Measurements from ENCODE around the gene STK25. TPM values are rescaled to one million over a fixed set of nuclear protein-coding genes. Genes with fewer than 3 reads are reported as not detected.

STK25 gene
- total and polyA plus RNA-seq, 2 of the 8 experiments (the other 6 are each of a cell fraction or from before 2014, with no cell fraction given) = 159 to 546 TPM

- no peak overlapping the region for H2AK5ac ChIP-seq (ENCODE audit: low read depth, low read length)
- peaks cover 3 to 5% (median 4%) of the 10 kb centered on the region in 4 experiments for H3K4me1 ChIP-seq (replicated peaks in 1 of 4; ENCODE audit: control insufficient read depth in 3 of 4, insufficient read depth in 4 of 4, low read length in 3 of 4)
- no peak overlapping the region for H2BK15ac ChIP-seq (ENCODE audit: low read length)
- no peak overlapping the region for H2BK20ac ChIP-seq (ENCODE audit: low read length)
- H2BK120ac ChIP-seq (replicated peaks; ENCODE audit: low read depth, low read length) = no peak overlapping the region
- POLR2A ChIA-PET (ENCODE audit: partially characterized antibody) = interaction anchor here (0.7 kb wide), 1 partner anchor 174 kb away, joined by 3 read pairs; no protein-coding TSS in a partner anchor
- no peaks in the 10 kb centered on the region for H3K36me3 ChIP-seq (ENCODE audit: control insufficient read depth in 2 of 4, insufficient read depth in 4 of 4, low read length in 3 of 4)
- H2BK12ac ChIP-seq (ENCODE audit: low read depth, low read length) = no peak overlapping the region
- H3K23me2 ChIP-seq (ENCODE audit: low read depth, low read length) = peaks cover 5% of the 10 kb centered on the region; the same call in 1 of the 2 replicates
- no peak overlapping the region for H3K18ac ChIP-seq (ENCODE audit: extremely low read depth, low read length)
- H2BK5ac ChIP-seq (ENCODE audit: low read depth, low read length) = no peak overlapping the region
- H4K20me1 ChIP-seq (replicated peaks in 1 of 2; ENCODE audit: control insufficient read depth in 1 of 2, insufficient read depth in 2 of 2, low read length in 2 of 2) = no peaks in the 10 kb centered on the region
- H4K91ac ChIP-seq (replicated peaks; ENCODE audit: insufficient read length, low read length) = no peak overlapping the region
- H3K4ac ChIP-seq (replicated peaks; ENCODE audit: insufficient read length, low read depth, low read length) = no peak overlapping the region
- H3K4me2 ChIP-seq (ENCODE audit: insufficient read depth in 1 of 2, low read depth in 2 of 2, low read length in 2 of 2) = no peak overlapping the region
- H3K9ac ChIP-seq (replicated peaks in 1 of 4; ENCODE audit: extremely low read depth in 1 of 4, low read depth in 3 of 4, low read length in 3 of 4) = no peak overlapping the region
- H3K4me3 ChIP-seq (ENCODE audit: extremely low read depth in 1 of 4, insufficient read depth in 2 of 4, low read depth in 3 of 4, low read length in 4 of 4) = no peak overlapping the region
- H3K79me2 ChIP-seq (ENCODE audit: control insufficient read depth in 1 of 2, insufficient read depth in 2 of 2, low read length in 2 of 2) = no peaks in the 10 kb centered on the region
- CTCF ChIA-PET (ENCODE audit: partially characterized antibody) = interaction anchor here (0.9 to 1.3 kb wide), 2 partner anchors 22 to 343 kb away, joined by 3 to 4 read pairs; no protein-coding TSS in a partner anchor
- H3K27ac ChIP-seq (ENCODE audit: low read depth, low read length) = no peak overlapping the region
- no peak overlapping the region for H2AFZ ChIP-seq (ENCODE audit: low read length)
- no peak overlapping the region for H3K56ac ChIP-seq (replicated peaks; ENCODE audit: insufficient read length, low read depth, low read length)
- no peak overlapping the region for H4K8ac ChIP-seq (ENCODE audit: extremely low read depth, insufficient read depth, low read length)
- H3K27me3 ChIP-seq (replicated peaks in 1 of 4; ENCODE audit: control insufficient read depth in 3 of 4, extremely low read depth in 1 of 4, insufficient read depth in 3 of 4, low read length in 3 of 4) = peaks cover 0 to 12% (median 9%) of the 10 kb centered on the region in 4 experiments; a peak in 6 of 7 replicates
- 87% methylated on average over 13 of the region's 13 CpGs; no CpG with 5 or more reads in 1 of the 2 experiments for WGBS, 2 experiments (ENCODE audit: extremely low coverage in 1 of 2, insufficient coverage in 1 of 2, insufficient read length in 1 of 2, insufficient replicate concordance in 2 of 2, low coverage in 1 of 2, low lambda C conversion rate in 2 of 2, missing lambda C conversion rate in 1 of 2)
- H3K79me1 ChIP-seq (ENCODE audit: low read depth, low read length) = no peaks in the 10 kb centered on the region
- no peak overlapping the region for H3K23ac ChIP-seq (ENCODE audit: insufficient read length)
- no peaks in the 10 kb centered on the region for H3K9me3 ChIP-seq (ENCODE audit: insufficient read depth in 2 of 2, low read depth in 1 of 2, low read length in 1 of 2)
- no peak for FAIRE-seq
- H3K14ac ChIP-seq (ENCODE audit: insufficient read length) = no peak overlapping the region
- H4K5ac ChIP-seq (ENCODE audit: insufficient read length, low read depth, low read length) = no peak overlapping the region
- DNase-seq (ENCODE audit: low read depth in 1 of 2, low spot score in 2 of 2) = no peak
- TF ChIP-seq BACH1 (IDR thresholded peaks at IDR 0.05; ENCODE audit: low read length) = no peak
- no peak for TF ChIP-seq TEAD4 (IDR thresholded peaks at IDR 0.05; ENCODE audit: low read depth, low read length)
- no peak for TF ChIP-seq CBX5 (IDR thresholded peaks at IDR 0.05; ENCODE audit: low read depth, low read length)
- no peak for TF ChIP-seq YY1 (IDR thresholded peaks at IDR 0.05; ENCODE audit: low read depth, low read length)
- TF ChIP-seq ATF3 (IDR thresholded peaks at IDR 0.05; ENCODE audit: insufficient read depth, low read depth, low read length) = no peak
- no peak for TF ChIP-seq RNF2 (IDR thresholded peaks at IDR 0.05; ENCODE audit: borderline replicate concordance, low read depth, low read length, missing control alignments, poor library complexity, severe bottlenecking)
- no peak for TF ChIP-seq CBX8 (IDR thresholded peaks at IDR 0.05; ENCODE audit: borderline replicate concordance, low read depth, low read length)
- no peak for TF ChIP-seq GTF2F1 (IDR thresholded peaks at IDR 0.05; ENCODE audit: borderline replicate concordance, low read depth, low read length)
Measured at GRCh38 chr2:241535871-241536655, 27.7 kb upstream of the STK25 start.
